GM19324 (cell line): ENCODE results near the gene IRGC.
"Not testable (repeated sequence)": the region's sequence is repeated elsewhere in the genome, so short reads cannot be mapped to it uniquely, and the experiment has no call there.

Source experiments
- ATAC-seq: cut with Tn5 transposase; IDR thresholded peaks from one replicate; pipeline ENCODE4 v1.9.1; 2021; ENCODE audit warnings: mild to moderate bottlenecking, moderate library complexity; ENCODE audit not compliant: unreplicated experiment, low FRiP score

IRGC gene

GRCh38 chr19:43715776-43716175 lies at the start of gene IRGC:
TSS of gene IRGC (plus strand) at chr19:43716076. CDS start at chr19:43718559, 2,483 bp downstream.
- no peak for ATAC-seq

GRCh38 chr19:43667126-43667875 lies 48.6 kb upstream of the IRGC start:
- ATAC-seq = no peak

DNA sequence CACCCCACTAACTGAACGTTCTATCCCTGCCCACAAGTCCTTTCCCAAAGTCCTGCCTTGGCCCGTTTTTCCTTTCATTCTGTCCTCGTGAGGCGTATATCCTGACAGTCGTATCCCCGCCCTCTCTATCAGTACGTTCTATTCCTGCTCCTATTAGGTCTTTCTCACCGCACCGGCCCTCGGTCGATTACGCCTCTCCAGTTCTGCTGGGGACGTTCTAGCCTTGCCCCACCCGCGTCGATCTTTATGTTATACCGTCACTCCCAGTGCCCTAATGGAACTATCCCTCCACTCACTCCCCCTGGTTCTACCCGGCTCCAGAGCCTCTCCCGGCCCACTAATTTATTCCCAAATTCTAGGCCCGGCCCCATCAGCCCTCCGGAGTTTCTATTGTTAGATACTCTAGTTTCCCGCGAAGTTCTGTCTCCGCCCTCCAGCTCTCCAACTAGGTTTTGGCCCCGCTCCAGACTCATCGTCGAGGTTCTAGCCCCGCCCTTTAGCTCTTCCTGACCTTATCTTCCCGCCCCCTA lies 47.9 kb upstream of the IRGC start:
- ATAC-seq = no peak

DNA sequence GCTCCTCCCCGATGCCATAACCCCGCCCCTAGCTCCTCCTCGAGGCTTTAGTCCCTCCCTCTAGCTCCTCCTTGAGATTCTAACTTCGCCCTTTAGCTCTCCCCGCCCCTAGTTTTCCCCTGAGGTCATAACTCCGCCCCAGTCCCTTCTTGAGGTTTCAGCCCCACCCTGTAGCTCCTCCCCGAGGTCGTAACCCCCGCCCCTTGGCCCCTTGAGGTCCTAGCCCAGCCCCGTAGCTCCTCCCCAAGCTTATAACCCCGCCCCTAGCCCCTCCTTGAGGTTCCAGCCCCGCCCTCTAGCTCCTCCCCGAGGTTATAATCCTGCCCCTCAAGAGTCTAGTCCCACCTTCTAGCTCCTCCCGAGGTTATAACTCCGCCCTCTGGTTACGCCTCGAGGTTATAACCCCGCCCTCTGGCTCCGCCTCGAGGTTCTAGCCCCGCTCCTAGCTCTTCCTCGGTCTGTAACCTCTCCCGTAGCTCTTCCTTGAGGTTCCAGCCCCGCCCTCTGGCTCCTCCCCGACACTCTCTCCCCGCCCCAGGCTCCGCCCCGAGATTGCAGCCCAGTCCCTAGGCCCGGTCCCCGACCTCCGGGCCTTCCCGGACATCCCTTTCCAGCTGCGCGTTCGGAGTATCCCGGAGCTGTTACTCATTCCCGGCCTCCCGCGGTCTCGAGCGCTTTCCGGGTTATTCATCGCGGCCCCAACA lies 47.3 kb upstream of the IRGC start:
- peak; percentile 83 for ATAC-seq

DNA sequence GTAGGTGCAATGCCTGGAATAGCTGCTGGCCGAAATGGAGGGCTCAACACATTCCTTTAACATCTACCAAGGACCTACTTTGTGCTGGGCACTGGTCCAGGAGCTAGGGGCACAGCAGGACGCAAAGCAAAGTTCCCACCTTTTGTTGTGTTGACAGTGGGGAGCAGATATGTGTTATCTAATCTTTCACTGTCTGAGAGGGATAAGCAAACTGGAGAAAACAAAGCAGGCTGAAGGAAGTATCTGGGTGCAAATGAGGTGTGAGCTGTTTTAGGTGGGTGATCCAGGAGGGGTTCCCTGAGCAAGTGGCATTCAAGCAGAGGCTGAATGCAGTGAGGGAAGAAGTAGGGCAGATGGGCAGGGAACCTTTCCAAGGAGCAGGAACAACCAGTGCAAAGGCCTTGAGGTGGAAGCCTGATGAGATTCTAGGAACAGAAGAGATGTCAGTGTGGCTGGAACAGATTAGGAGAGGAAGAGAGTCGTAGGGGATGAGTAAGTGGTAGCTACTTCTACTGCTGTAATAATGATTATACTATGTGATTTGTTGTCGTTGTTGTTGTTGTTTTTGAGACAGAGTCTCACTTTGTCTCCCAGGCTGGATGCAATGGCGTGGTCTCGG lies 43.7 kb upstream of the IRGC start:
- no peak for ATAC-seq

DNA sequence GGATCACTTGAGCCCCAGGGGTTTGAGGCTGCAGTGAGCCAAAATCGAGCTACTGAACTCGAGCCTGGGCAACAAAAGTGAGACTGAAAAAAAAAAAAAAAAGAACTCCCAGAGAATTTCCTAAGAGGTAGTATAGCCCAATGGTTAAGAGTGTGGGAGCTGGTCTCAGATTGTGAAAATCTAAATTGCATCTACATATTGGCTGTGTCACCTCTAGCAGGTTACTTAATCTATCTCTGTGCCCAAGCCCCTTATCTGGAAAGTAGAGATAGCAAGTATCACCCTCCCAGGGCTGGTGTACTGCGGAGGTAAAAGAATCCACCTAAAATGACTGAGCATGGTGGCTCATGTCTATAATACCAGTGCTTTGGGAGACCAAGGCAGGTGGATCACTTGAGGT lies 42.2 kb upstream of the IRGC start:
- ATAC-seq = no peak

GRCh38 chr19:43674183-43674582 lies 41.7 kb upstream of the IRGC start:
- ATAC-seq = no peak

- no peak for ATAC-seq
Observed at GRCh38 chr19:43674596-43674995, 41.3 kb upstream of the IRGC start.

DNA sequence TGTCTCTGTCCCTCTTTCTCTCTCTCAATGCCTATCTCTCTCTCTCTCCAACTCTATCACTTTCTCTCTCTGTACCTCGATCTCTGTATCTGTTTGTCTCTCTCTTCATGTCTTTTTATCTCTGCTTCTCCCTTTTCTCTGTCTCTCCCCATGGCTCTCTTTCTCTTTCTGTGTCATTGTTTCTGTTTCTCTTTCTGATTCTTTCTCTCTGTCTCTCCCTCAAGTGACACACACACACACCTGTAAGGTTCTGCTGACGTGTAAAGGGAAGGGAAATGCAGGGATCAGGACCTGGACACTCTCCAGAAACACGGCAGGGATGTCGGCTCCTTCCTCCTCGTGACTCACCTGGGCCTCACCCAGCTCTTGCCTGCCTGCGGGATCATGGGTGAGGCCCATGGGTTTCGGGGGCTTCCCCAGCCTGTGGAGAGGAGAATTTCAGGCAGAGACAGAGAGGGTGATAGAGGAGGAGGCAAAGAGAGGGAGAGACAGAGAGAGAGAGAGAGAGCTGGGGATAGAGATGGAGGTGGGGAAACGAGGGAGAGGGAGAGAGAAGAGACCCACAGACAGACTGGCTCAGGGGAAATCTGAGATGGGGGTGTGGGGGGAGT lies 40.5 kb upstream of the IRGC start:
- no peak for ATAC-seq

- no peak for ATAC-seq
Observed at GRCh38 chr19:43675906-43676305, 40.0 kb upstream of the IRGC start.

GRCh38 chr19:43678512-43679261 lies 37.2 kb upstream of the IRGC start:
- no peak for ATAC-seq

DNA sequence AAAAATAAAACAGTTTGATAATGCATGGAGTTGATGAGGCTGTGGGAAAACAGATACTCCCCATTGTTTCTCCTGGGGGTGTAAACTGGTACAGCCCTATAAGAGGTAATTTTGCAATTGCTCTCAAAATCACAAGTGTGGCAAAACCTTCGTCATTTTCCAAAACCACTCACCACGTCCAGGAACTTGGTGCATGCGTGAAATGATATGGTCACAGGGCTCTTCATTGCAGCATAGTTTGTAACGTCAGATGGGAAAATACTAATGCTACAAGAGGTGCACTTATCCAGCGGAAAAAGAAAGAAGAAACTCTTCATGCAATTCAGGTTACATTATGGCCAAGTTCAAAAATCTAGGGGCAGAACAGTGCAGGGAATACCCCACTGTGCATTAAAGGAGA lies 34.1 kb upstream of the IRGC start:
- no peak for ATAC-seq

DNA sequence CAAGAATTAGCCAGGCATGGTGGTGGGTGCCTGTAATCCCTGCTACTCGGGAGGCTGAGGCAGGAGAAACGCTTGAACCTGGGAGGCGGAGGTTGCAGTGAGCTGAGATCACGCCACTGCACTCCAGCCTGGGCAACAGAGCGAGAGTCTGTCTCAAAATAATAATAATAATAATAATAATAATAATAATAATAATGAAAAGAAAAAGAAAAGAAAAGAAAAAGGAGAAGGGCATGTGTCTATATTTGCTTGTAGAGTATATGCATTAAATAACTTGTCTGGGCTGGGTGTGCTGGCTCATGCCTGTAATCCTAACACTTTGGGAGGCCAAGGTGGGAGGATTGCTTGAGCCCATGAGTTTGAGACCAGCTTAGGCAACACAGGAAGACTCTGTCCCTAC lies 33.6 kb upstream of the IRGC start:
- ATAC-seq = not testable (repeated sequence)

DNA sequence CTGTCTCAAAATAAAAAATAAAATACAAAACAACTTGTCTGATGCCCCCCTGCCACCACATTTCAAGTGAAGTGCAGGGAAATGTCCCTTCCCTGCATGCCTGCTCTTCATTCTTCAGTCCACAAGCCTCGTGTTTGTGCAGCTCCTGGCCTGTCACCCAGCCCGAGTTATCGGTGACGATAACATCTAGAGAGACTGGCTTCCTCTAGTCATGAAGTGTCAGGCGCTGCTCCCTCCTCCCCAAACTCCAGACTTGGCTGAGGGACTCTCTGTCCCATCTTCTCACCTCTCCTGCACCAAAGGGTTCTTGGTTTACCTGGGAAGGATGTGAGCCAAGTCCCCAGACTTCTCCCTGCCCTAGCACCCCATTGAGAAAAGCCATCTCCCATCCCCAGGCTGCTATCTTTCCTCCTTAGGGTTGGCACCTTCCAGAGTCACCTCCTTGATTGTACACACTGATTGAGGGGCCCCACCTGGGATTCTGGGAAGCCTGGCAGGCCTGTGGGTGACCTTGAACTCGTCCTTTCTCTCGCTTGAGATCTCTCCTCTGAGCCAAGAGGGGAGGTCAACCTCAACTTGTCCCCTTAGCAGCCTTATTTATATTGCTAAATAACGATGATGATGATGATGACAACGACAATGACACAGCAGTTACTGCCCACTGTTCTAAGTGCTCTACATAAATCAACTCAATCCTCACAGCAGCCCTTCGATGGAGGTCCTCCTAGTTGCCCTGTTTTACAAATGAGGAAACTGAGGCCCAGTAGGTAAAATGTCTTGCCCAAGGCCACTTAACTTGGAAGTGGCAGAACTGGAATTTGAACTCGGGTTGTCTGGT lies 32.8 kb upstream of the IRGC start:
- no peak for ATAC-seq

- no peak for ATAC-seq
Observed at GRCh38 chr19:43683905-43684304, 32.0 kb upstream of the IRGC start.

GRCh38 chr19:43684326-43684725 lies 31.6 kb upstream of the IRGC start:
- no peak for ATAC-seq

DNA sequence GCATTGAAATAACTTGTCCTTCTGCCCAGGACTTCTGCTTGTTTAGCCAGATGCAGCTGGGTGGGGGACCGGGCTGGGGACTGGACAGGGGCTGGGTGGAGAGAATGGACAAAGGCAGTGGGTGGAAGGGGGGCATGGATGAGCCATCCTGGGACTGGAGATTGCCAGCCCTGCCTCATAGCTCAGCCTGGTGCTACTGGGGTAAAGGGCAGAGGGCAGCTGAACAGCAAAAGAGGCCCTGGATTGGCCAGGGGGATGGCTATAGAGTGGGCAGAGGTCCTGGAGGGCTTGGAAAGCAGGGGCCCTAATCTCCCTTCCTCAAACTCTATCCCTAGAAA lies 28.2 kb upstream of the IRGC start:
- ATAC-seq = no peak

DNA sequence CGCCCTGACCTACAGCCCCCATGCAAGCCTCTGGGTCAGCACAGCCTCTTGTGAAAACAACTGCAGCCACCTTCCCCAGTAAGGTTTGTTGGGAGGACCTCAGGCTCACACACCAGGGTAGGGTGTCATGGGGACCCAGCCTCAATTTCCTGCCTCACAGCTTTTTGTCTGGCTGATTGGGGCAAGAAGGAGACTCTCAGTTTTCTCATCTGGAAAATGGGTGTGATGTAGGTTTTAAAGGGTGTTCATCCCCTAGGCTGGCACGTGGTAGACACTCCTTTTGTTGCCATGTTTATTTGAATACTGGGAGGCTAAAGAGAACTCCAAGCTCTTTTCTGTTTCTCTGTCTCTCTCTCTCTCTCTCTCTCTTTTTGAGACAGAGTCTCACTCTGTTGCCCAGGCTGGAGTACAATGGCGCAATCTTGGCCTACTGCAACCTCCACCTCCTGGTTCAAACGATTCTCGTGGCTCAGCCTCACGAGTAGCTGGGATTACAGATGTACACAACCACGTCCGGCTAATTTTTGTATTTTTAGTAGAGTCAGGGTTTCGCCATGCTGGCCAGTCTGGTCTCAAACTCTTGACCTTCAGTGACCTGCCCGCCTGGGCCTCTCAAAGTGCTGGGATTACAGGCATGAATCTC lies 27.7 kb upstream of the IRGC start:
- ATAC-seq = no peak

- ATAC-seq = no peak
Observed at GRCh38 chr19:43690444-43690843, 25.4 kb upstream of the IRGC start.
